HG03432 (cell line): ENCODE measurements around the gene SERPINB1.
"Not testable (repeated sequence)": the region's sequence is repeated elsewhere in the genome, so short reads cannot be mapped to it uniquely, and the experiment has no call there.

Experiments used
- ATAC-seq: cut with Tn5 transposase; IDR thresholded peaks from one replicate; pipeline ENCODE4 v1.9.1; 2021; ENCODE audit warnings: mild to moderate bottlenecking, moderate library complexity; ENCODE audit not compliant: unreplicated experiment

The SERPINB1 gene

DNA sequence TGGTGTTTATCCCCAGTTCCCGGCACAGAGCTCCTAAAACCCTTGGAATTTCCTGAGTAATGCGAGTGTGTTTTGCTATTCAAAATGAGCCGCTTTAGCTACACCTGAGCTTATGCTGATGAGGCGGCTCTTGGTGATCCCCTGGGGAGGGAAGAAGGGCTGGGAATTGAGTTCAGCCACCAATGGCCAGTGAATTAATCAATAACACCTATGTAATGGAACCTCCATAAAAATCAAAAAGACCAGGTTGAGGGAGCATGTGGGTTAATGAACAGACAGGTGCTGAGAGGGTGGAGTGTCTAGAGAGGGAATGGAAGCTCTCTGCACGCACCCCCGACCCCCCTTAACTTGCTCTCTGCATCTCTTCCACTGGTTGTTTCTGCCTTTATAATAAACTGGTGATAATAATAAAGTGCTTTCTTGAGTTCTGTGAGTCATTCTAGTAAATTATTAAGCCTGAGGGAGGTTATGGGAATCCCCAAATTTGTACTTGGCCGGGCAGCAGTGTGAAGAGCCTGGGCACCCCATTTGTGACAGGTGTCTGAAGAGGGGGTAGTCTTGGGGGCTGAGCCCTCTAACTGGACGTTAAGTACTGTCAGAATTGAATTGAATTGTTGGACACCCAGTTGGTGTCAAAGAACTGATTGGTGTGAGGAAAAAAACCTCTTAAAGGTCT, 24.6 kb upstream of the SERPINB1 start:
- peak; percentile 58 for ATAC-seq

DNA sequence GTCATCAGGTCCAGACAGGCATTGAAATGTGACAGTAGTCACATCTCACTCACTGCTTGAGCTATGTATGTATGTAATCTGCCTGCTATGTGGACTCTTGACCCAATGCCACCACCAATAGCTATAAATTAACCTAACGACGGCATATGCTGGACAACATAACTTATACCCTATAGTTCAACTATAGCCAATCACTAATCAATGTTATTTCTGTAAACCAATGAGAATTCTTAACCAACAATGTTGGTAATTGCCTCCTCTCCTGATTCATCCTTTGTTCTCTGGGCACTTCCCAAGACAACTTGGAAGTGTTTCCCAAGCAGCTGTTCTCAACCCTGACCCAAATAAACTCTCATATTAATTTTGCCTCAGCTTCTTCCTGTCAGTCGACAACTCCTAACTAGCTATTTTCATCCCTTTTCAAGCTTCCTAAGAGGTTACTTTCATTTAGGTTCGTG, 24.1 kb upstream of the SERPINB1 start:
- ATAC-seq: no peak

DNA sequence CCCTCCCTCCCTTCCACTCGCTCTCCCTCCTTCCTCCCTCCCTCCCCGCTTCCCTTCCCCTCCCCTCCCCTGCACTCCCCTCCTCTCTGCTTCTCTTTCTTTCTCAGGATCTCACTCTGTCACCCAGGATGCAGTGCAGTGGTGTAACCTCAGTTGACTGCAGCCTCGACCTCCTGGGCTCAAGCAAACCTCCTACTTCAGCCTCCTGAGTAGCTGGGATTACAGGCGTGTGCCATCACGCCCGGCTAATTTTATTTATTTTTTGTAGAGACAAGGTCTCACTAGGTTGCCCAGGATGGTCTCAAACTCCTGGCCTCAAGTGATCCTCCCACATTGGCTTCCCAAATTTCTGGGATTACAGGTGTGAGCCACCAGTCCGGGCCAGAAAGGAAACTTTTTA, 23.6 kb upstream of the SERPINB1 start:
- no peak for ATAC-seq

DNA sequence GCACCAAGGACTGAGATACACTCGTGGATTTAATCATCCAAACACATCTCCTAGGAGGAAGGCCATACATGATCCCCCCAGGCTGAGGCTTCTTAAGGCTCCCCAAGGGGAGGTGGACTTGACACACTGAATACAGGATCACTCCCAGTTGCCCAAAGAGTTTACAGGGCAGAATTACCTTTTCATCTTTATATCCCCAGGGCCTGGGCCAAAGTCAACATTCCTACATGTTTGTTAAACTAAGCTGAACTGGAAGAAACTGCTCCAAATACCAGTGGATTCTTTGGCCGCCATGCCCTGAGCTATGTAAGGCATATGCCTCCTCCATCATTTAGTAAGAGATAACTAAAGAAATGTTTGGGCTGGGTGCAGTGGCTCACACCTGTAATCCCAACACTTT, 22.2 kb upstream of the SERPINB1 start:
- no peak for ATAC-seq

DNA sequence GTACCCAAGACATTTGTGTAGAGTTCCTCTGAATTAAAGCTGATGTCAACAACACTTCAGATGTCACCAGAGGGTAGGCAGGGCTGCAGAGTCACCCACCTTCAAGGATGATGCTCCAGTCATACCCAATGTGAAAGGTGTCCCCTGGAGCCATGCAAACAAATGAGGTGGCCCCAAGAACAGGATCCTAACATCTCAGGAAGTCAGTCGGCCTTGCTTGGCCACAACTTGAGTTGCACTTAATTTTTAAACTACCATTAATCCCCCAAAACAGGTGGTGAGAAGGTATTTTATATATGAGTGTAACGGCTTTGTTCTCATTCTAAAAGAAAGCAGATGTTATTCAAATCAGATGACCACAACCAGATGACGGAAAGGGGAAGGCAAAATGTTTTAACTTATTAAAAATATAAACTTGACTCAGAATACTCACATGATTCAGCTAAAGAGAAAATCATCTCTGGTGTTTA, 21.1 kb upstream of the SERPINB1 start:
- peak; percentile 57 for ATAC-seq

DNA sequence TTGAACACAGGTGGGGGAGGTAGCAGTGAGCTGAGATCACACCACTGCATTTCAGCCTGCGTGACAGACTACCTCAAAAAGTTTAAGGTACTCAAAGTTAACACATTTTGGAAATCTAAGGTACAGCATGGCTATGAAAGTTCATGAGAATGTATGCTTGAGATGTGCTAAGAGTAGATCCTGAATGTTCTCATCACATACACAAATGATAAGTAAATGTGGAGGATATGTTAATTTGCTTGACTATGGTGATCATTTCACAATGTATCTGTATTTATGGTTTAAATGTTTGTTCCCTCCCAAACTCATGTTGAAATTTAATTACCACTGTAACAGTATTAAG, 20.1 kb upstream of the SERPINB1 start:
- ATAC-seq: no peak

DNA sequence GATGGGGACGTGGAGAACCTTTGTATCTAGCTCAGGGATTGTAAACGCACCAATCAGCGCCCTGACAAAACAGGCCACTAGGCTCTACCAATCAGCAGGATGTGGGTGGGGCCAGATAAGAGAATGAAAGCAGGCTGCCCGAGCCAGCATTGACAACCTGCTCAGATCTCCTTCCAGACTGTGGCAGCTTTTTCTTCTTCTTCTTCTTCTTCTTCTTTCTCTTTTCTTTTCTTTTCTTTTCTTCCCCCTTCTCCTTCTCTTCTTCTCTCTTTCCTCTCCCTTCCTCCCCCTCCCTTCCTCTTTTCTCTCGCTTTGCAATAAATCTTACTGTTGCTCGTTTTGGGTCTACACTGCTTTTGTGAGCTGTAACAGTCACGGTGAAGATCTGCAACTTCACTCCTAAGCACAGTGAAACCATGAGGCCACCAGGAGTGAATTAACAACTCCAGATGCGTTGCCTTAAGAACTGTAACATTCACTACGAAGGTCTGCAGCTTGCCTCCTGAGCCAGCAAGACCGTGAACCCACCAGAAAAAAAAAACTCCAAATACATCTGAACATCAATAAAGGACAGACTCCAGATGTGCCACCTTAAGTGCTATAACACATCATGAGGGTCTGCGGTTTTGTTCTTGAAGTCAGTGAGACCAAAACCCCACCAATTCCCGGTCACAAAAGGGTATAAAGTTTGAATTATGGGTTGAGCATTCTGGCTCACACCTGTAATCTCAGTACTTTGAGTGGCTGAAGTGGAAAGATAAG, 19.6 kb upstream of the SERPINB1 start:
- ATAC-seq: no peak

DNA sequence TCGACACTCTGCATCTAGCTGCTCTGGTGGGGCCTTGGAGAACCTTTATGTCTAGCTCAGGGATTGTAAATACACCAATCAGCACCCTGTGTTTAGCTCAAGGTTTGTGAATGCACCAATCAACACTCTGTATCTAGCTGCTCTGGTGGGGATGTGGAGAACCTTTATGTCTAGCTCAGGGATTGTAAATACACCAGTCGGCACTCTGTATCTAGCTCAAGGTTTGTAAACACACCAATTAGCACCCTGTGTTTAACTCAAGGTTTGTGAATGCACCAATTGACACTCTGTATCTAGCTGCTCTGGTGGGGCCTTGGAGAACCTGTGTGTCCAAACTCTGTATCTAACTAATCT, 19.0 kb upstream of the SERPINB1 start:
- ATAC-seq: not testable (repeated sequence)

DNA sequence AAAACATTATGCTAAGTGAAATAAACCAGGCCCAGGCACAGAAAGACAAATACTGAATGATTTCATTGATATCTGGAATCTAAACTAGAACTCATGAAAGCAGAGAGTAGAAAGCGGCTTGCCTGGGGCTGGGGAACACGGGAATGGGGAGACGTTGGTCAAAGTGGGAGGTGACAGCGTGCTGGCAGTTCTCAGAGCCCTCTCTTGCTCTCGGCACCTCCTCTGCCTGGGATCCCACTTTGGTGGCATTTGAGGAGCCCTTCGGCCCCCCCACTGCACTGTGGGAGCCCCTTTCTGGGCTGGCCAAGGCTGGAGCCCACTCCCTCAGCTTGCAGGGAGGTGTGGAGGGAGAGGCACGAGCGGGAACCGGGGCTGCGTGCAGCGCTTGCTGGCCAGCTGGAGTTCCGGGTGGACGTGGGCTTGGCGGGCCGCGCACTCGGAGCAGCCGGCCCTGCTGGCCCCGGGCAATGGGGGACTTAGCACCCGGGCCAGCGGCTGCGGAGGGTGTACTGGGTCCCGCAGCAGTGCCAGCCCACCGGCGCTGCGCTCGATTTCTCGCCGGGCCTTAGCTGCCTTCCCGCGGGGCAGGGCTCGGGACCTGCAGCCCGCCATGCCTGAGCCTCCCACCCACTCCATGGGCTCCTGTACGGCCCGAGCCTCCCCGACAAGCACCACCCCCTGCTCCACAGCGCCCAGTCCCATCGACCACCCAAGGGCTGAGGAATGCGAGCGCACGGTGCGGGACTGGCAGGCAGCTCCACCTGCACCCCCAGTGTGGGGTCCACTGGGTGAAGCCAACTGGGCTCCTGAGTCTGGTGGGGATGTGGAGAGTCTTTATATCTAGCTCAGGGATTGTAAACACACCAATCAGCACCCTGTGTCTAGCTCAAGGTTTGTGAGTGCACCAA, 18.4 kb upstream of the SERPINB1 start:
- not testable (repeated sequence) for ATAC-seq

GRCh38 chr6:2859185-2859700, 17.6 kb upstream of the SERPINB1 start:
- no peak for ATAC-seq

GRCh38 chr6:2857580-2858337, 16.1 kb upstream of the SERPINB1 start:
- peak; percentile 65 for ATAC-seq

GRCh38 chr6:2857185-2857579, 15.5 kb upstream of the SERPINB1 start:
- ATAC-seq: no peak

- no peak for ATAC-seq
Observed at GRCh38 chr6:2855061-2855519, 13.4 kb upstream of the SERPINB1 start.

DNA sequence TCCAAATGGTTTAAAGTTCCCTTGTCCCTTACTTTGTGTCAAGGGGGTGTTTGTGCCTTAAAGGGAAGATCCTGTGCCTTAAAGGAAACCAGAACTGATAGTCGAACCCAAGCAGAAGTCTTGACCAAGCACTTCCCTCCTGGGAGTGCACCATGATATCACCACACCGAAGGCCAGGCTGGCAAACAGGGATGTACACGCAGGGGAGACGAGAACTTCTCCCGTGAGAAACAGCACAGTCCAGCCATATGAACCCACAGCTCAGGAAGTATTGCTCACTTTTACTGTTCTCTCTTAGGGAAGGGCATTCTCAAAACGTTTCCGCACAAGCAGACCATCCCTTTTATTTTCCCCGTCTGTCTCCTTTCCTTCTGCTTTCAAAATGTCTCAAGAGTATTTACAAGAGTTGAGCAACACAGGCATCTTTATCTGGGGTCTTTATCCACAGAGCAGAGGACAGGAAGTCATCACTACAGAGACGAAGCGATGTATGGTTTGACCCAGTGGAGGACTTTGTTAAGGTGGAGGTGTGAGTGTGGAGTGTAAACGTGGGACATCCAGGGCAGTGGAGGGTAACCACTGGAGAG, 12.8 kb upstream of the SERPINB1 start:
- ATAC-seq: no peak

DNA sequence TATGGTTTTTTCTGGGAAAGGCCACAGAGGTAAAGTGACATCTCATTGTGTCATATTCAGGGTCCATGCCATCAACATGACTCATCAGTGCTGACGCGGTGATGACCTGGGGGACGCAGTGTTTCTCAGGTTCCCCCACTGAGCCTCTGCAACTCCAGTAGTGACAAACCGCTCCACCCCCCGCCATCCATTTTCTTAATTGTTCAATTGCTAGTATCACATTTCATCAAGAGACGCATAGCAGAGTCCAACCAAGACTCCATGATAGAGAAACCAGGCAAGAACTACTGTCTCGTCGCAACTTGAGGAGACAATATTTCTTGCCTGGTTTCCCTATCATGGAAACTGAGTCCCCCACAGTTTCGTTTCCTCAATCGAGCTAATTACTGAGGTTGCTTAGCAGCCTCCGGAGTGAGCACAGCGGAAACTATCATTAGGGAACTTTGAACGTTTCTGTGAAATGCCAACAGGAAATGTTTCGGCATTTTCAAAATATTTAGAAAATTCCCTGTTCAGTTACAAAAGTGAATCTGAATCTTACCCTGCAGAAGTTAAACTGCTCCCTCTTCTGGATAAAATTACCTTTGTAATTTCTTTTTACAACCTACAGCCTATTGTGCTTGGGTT, 12.2 kb upstream of the SERPINB1 start:
- ATAC-seq: no peak

- not testable (repeated sequence) for ATAC-seq
Observed at GRCh38 chr6:2853378-2853768, 11.7 kb upstream of the SERPINB1 start.

DNA sequence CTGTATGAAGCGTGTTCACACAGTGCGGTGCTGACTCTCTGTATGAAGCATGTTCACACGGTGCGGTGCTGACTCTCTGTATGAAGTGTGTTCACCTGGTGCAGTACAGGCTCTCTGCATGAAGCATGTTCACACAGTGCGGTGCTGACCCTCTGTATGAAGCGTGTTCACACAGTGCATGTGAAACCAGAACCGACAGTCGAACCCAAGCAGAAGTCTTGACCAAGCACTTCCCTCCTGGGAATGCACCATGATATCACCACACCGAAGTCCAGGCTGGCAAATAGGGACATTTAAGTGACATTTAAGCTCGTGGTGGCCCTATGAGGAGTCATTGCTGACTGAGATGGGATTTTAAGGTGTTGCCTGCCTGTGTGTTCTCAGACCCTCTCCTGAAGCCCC, 11.3 kb upstream of the SERPINB1 start:
- no peak for ATAC-seq

GRCh38 chr6:2852514-2852855, 10.8 kb upstream of the SERPINB1 start:
- no peak for ATAC-seq

- no peak for ATAC-seq
Observed at GRCh38 chr6:2851727-2852513, 10.3 kb upstream of the SERPINB1 start.
